Pulmonary artery endothelial cell (primary cell): ENCODE results near the gene TUFT1. TPM values are rescaled to one million over a fixed set of nuclear protein-coding genes. Genes with fewer than 3 reads are reported as not detected.
A peak's percentile ranks its signal among the peaks of the same experiment; 100 is the strongest.

Experiments used
- DNase-seq: peaks from one replicate; pipeline ENCODE4 v3.0.0-alpha.2; 2011; ENCODE audit warnings: low read depth, low spot score
- total RNA-seq: library from RNA; depleted of rRNA; stranded (reverse); fragments of >200 nt; gene quantifications from 2 replicates; pipeline ENCODE4 v1.2.3, GENCODE V29; 2014

The TUFT1 gene
- total RNA-seq, 1 donor from 2014 or later, result 6.1 TPM

DNA sequence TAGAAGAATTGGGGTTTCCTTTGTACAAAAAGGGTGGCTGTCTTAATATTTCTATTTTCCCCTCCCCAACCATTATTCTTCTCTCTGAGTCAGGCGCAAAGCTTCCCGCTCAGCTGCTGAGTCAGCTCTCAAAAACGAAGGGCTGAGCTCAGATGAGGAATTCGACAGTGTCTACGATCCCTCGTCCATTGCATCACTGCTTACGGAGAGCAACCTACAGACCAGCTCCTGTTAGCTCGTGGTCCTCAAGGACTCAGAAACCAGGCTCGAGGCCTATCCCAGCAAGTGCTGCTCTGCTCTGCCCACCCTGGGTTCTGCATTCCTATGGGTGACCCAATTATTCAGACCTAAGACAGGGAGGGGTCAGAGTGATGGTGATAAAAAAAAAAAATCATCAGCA lies 3.0 kb upstream of the TUFT1 start:
- no peak for DNase-seq

GRCh38 chr1:151539321-151540020 lies 638 bp upstream of the TUFT1 start:
- peak; percentile 40 for DNase-seq

- no peak for DNase-seq
Observed at GRCh38 chr1:151540982-151541377, 871 bp downstream of the TUFT1 start.

GRCh38 chr1:151541752-151542151 lies 1.6 kb downstream of the TUFT1 start:
- no peak for DNase-seq

GRCh38 chr1:151542710-151543129 lies 2.6 kb downstream of the TUFT1 start:
- no peak for DNase-seq

- no peak for DNase-seq
Observed at GRCh38 chr1:151545542-151545941, 5.4 kb downstream of the TUFT1 start.

- DNase-seq, result no peak
Observed at GRCh38 chr1:151546011-151546925, 6.2 kb downstream of the TUFT1 start.

DNA sequence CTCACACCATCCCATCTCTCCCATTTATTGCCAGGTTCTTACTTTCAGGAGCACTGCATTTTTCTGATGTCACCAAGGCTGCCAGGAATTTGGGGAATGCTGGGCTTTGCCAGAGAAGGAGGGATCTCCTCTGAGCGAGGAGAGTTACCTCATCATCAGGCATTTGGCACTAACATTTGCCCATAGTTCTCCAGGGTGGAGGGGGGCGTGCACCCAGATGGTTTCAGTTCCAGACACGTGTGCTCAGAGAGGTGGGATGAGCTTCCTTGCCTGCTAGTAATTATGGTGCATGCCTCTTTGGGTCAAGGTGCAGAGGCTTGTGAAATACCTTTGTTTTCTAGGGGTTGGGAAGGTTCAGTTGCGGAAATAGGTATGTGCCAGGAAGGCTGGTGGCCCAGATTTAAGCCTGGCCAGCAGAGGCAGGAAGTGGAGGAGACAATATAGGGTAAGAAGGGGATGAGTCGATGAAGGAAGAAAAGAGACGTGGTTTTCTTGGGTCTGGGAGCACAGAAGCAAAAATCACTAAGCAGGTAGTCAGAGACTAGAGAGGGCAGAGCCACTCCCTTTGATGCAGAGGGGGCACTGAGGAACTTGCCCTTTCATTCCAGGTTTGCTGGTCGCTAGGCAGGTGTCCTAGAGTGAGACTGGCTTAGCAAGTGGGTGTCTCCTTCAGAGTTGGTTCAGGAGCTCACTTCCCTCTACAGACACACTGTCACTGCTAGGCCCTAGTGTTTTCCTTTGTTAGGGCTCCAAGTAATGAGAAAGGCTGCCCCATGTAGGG lies 7.2 kb downstream of the TUFT1 start:
- DNase-seq, result peak; percentile 62

GRCh38 chr1:151547900-151548230 lies 7.8 kb downstream of the TUFT1 start:
- no peak for DNase-seq

- DNase-seq, result no peak
Observed at GRCh38 chr1:151549199-151549598, 9.1 kb downstream of the TUFT1 start.

DNA sequence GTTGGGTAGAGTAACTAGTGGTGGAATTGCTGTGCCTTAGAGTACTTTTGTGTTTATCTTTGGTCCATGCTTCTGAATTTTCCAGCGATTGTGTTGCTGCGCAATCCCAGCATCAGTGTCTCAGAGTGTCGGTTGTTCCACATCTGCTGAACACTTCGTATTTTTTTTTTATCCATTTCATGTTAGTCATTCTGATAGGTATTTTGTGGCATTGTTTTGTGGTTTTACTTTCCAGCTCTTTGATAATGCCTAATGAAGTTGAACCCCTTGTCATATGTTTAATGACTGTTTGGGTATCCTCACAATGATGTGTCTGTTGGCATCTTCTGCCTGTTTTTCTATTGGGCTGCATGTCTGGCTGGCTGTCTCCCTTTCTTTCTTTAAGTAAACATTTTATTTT lies 13.6 kb downstream of the TUFT1 start:
- DNase-seq, result no peak

GRCh38 chr1:151556052-151556451 lies 15.9 kb downstream of the TUFT1 start:
- no peak for DNase-seq

- DNase-seq, result no peak
Observed at GRCh38 chr1:151562661-151563060, 22.6 kb downstream of the TUFT1 start.

- no peak for DNase-seq
Observed at GRCh38 chr1:151563376-151563775, 23.3 kb downstream of the TUFT1 start.

DNA sequence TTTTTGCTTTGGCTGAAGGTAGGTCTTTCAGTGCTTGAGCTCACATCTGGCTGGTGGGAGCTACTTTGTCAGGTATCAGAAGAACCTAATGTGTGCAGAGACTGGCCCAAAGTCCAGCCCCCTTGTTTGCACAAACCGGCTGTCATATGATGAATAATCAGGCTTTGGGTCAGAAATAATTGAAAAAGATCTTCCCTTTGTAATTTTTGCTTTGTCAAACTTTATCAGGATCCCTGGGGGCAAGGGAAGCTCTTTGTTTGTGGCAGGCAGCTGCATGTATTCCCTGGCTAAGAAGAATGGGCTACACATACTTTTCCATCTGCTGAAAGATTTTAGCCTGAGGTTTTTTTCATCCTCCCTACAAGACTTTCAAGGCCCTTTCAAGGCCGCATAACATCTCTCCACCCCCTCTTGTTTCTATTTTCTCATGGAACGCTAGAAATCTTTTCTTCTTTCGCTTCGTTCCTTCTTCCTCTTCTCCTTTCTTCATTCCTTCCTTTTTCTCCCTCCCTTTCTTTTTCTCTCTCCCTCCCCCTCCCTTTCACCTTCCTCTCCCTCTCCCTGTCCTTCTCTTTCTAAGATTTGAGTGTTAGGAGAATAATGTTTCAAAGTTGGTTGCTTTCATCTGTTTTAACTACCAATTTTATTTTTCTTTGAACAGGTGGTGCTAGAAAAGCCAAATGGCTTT lies 25.5 kb downstream of the TUFT1 start:
- no peak for DNase-seq

DNA sequence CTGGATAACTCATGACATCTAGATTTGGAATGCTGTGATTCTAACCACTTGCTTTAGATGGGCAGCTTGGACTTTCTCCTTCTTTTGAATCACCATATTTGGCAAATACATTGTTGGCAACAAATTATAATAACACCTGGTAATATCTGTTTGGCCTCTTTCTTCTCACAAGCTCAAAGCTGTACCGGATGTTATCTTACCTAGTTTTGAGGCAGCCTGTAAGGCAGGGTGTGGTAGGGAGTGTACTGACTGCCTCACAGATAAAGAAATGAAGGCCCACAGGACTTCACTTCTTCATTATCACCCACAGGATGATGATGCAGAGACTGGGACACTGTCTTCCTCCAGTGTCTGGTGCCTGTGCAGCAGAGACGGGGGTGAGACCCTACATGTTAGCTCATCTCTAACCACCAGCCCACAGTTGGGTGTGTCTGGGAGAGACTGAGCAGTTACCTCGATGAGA lies 28.5 kb downstream of the TUFT1 start:
- no peak for DNase-seq

DNA sequence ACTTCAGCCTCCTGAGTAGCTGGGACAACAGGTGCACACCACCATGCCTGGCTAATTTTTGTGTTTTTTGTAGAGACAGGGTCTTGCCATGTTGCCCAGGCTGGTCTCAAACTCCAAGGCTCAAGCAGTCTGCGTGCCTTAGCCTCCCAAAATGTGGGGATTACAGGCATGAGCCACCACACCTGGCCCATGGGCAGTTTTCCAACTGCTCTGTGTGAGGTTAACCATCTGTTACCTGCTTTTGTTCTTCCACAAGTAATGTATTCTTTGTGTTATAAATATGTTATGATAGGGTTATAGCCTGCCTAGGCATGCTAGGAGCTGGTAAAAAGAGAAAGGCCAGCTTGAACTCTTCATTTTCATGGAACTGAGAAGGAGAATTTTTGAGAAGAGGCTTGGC lies 30.7 kb downstream of the TUFT1 start:
- DNase-seq, result no peak

- no peak for DNase-seq
Observed at GRCh38 chr1:151574575-151575529, 34.7 kb downstream of the TUFT1 start.

- DNase-seq, result no peak
Observed at GRCh38 chr1:151577173-151577572, 37.1 kb downstream of the TUFT1 start.

GRCh38 chr1:151578941-151579340 lies 38.8 kb downstream of the TUFT1 start:
- no peak for DNase-seq
